GM19193 (cell line): ENCODE results near the gene GYPC.

ENCODE experiments used
- POLR2A ChIP-seq: IDR thresholded peaks from 4 replicates; pipeline ENCODE4 v1.6.1; 2011; ENCODE audit not compliant: insufficient read depth, insufficient read length; ENCODE audit errors: extremely low read depth

GYPC gene

DNA sequence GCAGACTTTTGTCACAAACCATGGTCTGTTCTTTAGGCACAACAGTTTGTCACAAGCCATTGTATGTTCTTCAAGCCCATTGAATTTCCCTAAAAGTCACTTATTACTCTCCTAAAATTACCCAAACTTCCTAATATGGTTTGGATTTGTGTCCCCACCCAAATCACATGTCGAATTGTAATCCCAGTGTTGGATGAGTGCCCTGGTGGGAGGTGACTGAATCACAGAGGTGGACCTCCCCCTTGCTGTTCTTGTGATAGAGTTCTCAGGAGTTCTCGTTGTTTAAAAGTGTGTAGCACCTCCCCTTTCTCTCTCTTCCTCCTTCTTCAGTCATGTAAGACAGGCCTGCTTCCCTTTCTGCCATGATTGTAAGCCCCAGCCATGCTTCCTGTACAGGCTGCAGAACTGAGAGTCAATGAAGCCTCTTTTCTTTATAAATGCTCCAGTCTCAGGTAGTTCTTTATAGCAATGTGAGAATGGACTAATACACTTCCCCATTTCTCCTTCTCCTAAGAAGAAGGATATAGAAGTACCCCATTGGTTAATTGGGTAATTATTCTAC lies 11.2 kb upstream of the GYPC start:
- TF ChIP-seq POLR2A: no peak

- TF ChIP-seq POLR2A: no peak
These were observed 10.7 kb upstream of the GYPC start for GRCh38 chr2:126645211-126645618.

GRCh38 chr2:126646026-126646425 lies 9.9 kb upstream of the GYPC start:
- TF ChIP-seq POLR2A: no peak

GRCh38 chr2:126649101-126649500 lies 6.9 kb upstream of the GYPC start:
- TF ChIP-seq POLR2A: no peak

DNA sequence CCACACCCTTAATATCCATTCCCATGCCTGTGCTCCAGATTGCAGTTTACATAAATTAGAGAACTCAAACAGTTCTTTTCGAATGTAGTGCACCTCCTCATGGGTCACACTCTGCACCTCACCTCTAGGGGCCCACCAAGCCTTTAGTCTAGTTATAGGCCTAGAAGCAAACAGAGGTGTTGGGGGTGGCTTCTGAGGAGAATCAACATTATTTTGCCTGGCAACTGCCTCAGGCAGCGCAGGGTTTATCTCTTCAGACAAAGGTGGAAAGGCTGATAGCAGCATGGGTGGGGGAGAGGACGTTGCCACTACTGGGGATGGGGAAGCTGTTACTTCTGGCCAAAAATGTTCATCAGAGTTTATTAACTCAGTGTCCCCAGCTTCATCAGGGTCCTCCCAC lies 5.0 kb upstream of the GYPC start:
- no peak for TF ChIP-seq POLR2A

DNA sequence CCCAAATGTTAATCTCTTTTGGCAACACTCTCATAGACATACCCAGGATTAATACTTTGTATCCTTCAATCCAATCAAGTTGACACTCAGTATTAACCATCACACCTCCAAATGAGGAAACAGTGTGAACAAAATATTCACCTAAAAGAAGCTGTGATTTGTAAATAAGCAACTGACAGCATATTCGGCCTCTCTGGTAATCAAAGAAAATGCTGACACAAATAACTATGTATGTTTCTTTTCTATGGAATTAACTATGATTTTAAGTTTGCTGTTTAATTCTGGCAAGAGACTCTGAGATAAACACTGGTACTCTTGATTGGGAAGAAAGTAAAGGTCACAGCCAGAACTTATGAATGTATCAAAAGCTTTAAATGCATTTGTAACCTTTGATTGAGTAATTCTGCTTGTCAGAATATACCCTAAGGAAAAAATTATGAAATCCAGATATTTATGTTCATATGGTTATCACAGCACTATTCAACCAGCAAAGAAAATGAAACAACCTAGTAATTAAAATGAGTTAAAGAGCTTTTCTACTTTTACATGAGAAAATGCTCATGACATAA lies 3.6 kb upstream of the GYPC start:
- TF ChIP-seq POLR2A: no peak

DNA sequence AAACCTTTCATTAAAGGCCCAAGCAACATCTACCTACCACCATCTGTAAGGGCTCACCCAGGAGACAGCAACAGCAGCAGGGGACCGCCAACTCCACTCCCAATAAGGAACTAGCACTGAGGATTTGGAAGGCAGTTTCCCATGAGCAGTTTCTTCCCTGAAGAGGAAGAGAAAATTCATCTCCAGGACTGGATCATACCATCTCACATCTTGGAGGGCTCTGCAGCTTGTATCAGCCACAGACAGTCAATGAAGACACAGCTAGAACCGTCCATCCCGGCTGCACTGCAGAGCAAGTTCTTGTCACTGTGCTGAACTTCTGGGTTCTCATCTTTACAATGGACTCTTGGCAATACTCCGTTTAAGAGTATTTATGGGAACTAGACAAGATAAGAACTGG lies 2.8 kb upstream of the GYPC start:
- TF ChIP-seq POLR2A: no peak

GRCh38 chr2:126653761-126654160 lies 2.2 kb upstream of the GYPC start:
- TF ChIP-seq POLR2A: no peak

- no peak for TF ChIP-seq POLR2A
These were observed 907 bp upstream of the GYPC start for GRCh38 chr2:126655051-126655450.

- TF ChIP-seq POLR2A: peak; percentile 49
These were observed 631 bp downstream of the GYPC start for GRCh38 chr2:126656431-126657147.

GRCh38 chr2:126657148-126657635 lies 1.2 kb downstream of the GYPC start:
- no peak for TF ChIP-seq POLR2A

- peak; percentile 66 for TF ChIP-seq POLR2A
These were observed 1.8 kb downstream of the GYPC start for GRCh38 chr2:126657636-126658318.

- no peak for TF ChIP-seq POLR2A
These were observed 2.5 kb downstream of the GYPC start for GRCh38 chr2:126658319-126658904.

DNA sequence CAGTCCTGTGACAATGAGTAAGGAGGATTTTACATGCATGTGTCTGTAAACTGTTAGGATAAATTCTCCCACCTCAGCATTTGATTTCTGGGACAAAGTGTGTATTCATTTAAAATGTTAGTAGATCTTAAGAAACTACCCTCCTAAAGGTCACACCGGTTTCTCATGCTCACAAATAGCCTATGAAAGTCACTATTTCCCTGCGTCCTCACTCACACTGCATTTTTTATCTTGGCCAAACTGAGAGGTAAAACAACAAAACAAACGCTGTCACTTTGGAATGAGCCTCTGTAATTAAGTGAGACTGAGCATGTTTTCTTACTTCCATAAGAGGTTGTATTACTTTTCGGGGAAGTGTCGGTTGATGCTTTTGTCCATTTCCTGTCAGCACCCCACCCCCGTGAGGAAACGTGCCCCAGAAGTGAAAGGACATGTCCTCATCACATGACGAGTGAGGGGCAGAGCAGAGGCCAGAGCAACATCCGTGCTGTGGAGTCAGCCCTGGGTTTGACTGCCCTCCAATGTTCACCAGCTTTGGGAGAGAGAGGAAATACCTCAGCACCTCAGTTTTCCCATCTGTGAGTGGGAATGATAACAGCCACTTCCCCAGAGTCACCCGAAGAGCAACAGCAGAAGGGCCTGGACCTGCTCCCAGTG lies 3.1 kb downstream of the GYPC start:
- peak; percentile 39 for TF ChIP-seq POLR2A
